Activated CD4-positive, alpha-beta T cell treated with anti-CD3 and anti-CD28 coated beads, Interleukin-2, Interleukin-4, amounts not matched to agents 100 ng/mL and 50 ng/mL, durations not matched to agents 16 hours and 8 hours (primary cell): Measurements from ENCODE around the gene SETD3.

Experiments
- DNase-seq: peaks from one replicate; pipeline ENCODE4 v3.0.0-alpha.2; 2020; ENCODE audit warnings: low spot score

The SETD3 gene

DNA sequence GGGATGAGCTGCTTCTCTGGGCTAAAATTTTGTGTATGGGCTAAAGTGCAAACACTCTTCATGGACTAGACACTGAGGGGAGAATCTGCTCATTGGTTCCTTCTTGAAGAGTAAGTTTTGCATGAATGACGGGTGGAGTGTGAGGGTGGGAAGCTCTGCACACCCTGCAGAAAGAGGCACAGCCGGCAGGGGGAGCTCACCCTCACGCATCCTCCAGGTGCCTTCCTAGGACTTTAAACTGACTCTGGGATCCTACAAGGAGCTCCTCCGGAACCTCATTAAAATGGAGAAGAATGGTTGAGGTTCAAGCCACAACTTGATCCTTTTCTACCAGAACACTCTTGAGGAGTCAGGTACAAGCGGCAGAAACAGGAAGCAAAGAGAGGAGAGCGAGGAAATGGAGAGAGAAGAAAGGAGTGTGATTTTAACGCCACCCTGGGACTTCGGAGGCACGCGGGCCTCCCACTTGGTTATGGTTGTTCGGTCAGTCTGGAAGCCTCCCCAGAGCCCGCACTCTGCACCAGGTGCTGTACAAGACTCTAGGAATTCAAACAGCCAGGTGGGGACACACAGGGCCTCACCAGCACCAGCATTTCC lies 87.5 kb downstream of the SETD3 start:
- DNase-seq, result peak; percentile 33

DNA sequence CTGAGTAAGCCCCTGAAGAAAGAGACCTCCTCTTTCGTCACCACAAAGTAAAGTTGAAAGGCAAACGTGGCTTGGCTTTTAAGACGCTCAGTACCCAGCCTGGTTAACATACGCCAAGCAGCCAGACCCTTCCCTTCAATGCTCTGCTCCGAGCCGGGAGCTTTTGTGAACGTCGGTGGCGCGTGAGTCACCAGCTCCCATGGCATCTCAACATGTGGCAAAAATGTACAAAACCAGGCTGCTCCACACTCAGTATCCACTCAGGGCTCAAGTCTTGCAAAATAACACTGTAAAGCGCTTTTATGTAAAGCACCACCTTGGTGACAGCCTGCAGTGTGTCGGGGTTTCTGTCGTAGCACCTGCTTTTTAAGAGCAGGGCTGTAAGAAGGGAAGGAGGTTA lies 89.0 kb downstream of the SETD3 start:
- no peak for DNase-seq

GRCh38 chr14:99389174-99389826 lies 91.4 kb downstream of the SETD3 start:
- DNase-seq, result peak; percentile 33

- no peak for DNase-seq
These were observed 92.4 kb downstream of the SETD3 start for GRCh38 chr14:99388286-99388685.

DNA sequence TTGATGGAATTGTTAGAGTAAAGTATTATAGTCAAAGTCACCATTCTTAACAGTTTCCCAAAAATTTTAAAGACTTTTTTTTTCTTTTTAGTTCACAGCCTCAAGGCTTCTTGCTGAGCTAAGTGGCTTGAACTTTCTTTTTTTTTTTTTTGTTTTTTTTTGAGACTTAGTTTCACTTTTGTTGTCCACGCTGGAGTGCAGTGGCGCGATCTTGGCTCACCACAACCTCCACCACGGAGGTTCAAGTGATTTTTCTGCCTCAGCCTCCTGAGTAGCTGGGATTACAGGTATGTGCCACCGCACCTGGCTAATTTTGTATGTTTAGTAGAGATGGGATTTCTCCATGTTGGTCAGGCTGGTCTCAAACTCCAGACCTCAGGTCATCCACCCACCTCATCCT lies 92.8 kb downstream of the SETD3 start:
- no peak for DNase-seq

- no peak for DNase-seq
These were observed 95.9 kb downstream of the SETD3 start for GRCh38 chr14:99384450-99385417.

GRCh38 chr14:99383472-99384449 lies 96.9 kb downstream of the SETD3 start:
- DNase-seq, result no peak

GRCh38 chr14:99382781-99383471 lies 97.7 kb downstream of the SETD3 start:
- DNase-seq, result no peak

DNA sequence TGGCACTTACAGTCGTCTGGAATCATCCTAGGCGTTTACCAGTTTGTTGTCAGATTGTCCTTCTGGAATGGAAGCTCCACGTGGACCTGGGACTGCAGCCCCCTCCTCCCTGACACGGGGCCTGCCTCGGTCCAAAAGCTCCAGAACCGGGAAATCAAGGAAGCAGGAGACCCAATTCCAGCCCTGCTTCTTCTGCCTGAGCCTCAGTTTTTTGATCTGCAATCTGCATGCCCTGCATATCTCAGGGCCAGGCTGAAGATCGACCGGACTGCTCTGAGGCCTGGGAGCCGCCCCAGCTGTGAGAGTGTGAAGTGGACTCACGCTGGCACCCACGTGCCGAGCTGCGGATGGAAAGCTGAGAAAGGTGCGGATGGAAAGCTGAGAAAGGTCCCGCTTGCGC lies 98.6 kb downstream of the SETD3 start:
- DNase-seq, result no peak

DNA sequence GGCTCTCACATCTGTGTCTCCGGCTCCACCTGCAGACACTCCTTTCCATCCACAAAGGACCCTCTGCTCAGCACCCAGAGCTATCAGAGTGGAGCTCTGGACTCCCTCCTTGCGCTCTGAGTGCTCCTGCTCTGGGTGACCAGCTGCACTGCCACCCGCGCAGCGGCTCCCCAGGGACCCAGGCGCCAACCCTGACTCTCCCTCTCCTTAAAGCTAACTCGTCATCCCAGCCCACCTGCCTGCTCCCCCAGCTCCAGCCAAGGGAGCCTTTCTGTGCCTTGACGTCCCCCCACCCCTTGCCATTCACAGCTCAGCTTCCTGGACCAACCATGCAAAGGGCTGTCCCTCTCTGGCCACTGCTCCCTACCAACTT lies 99.0 kb downstream of the SETD3 start:
- DNase-seq, result no peak

DNA sequence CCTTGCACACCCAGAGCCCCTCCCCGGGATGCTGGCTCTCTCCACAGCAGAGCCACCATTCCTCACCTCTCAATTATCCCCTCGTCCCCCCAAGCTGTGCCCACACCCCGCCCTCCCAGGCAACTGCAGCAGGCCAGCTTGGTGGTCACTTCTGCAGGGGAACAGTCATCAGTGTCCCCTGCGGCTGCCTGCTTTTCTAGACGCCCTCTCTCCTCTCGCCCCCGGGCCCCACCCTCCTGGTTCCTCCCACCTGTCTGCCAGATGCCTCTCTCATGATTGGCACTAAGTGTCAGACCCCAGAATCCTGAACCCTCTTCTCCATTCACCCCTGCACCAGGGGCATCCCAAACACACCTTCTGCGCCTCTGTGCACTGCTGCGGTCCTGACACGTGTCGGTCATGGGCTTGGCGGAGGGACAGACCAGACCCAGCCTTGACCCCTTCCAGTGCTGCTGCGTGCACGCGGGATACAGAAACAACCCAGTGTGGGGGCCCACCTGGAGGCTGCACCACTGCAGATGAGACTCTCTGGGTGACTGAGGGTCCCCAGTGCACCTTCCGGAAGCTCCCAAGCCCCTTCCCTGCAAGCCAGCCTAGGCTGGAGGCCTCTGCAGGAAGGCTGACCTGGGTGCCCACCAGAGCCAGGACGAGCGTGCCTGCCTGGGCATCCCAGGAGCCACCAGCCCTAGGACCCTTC lies 99.5 kb downstream of the SETD3 start:
- DNase-seq, result no peak

- DNase-seq, result no peak
These were observed 100.3 kb downstream of the SETD3 start for GRCh38 chr14:99380402-99380801.

- no peak for DNase-seq
These were observed 101.9 kb downstream of the SETD3 start for GRCh38 chr14:99378782-99379214.

GRCh38 chr14:99377951-99378350 lies 102.7 kb downstream of the SETD3 start:
- DNase-seq, result no peak

GRCh38 chr14:99374964-99375363 lies 105.7 kb downstream of the SETD3 start:
- no peak for DNase-seq

DNA sequence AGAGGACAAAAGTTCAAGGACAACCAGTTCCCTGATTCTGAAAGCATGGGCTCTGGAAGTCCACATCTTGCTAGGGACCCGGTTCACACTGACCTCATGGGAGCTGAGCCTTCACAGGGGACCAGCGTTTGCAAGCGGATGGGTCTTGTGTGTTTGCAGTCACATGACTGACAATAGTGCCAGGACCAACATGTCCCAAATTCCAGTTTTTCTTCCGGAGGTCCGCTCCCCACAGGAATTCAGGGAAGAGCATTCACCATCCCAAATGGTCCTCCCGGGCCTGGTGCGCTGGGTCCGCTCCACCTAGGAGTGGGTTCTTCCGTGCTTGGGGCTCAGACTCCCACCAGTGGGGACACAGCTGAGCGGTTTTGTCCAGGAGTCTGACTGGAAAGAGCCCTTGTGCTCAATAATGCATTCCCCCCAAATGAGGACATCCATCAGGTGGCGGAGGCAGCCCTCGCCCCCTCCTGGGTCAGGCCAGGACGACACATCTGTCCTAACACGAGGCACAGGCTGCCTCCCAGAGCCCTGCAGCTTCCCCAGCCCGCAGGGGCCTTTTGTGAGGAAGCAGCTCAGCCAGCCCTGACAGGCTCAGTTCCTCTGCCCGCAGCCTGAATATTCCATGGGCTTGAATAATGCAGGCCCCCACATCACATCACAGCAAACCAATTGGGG lies 116.9 kb downstream of the SETD3 start:
- DNase-seq, result no peak

GRCh38 chr14:99363051-99363450 lies 117.6 kb downstream of the SETD3 start:
- DNase-seq, result no peak

- no peak for DNase-seq
These were observed 119.0 kb downstream of the SETD3 start for GRCh38 chr14:99361596-99362215.
